ENCODE results near the gene ACYP1.
A peak's percentile ranks its signal among the peaks of the same experiment; 100 is the strongest.

The ACYP1 gene

GRCh38 chr14:75063491-75064204 lies at the start of gene ACYP1:
Gene ACYP1, minus strand, starts transcription at chr14:75064024. Its CDS starts 471 bp downstream, at chr14:75063553.
- DNase-seq = peak; percentile 84

DNA sequence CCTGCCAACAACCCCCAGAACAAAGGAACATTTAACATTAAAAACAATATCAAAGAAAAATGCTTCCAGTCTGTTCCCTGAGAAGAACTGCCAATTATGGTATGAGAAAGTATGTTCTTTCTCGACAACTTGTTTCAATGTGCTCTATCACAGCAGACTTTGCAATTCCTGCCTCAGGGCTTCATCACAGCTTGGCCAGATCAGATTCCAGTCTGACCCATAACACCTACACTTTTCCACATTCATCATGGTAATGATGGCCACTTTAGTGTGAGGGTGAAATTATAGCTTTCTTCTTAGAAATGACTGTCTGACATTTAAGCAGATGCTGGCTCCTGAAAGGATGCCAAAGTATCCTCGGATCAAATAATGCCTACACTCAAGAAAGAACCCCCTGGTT lies 46.1 kb upstream of the ACYP1 start:
- no peak for DNase-seq

DNA sequence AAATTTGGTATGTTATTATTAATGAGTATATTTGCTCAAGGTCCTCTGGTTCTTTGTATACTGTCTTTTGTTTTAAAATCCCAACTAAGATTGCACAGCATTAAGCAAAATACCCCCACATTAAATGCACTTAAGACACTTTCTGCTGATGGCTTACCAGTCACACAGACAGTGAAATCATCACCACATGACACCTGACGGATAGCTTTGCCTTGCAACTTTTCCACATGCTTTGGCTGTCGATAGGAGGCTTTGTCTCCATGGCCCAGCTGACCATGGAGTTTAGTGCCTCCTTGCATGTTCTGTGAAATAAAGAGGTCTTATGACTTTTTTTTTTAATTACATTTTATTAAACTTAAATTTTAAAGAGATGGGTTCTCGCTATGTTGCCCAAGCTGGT lies 43.4 kb upstream of the ACYP1 start:
- no peak for DNase-seq

DNA sequence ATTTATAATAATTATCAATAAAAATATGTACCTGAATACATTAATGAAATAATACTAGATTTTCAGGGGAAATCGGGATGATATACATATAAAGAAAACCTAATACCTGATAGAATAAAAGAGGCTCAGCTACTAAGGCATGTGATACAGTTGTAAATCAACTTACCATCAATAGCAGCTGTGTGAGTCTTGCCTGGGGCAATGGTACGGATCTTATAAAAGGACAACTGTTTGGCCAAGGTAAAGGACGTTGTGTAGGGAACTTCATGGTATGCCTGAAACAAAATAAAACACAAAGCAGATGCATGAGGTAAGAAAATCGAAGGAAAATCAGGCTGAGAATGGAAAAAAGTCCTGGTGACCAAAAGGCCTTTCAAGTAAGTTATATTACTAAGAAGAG lies 37.7 kb upstream of the ACYP1 start:
- DNase-seq = no peak

DNA sequence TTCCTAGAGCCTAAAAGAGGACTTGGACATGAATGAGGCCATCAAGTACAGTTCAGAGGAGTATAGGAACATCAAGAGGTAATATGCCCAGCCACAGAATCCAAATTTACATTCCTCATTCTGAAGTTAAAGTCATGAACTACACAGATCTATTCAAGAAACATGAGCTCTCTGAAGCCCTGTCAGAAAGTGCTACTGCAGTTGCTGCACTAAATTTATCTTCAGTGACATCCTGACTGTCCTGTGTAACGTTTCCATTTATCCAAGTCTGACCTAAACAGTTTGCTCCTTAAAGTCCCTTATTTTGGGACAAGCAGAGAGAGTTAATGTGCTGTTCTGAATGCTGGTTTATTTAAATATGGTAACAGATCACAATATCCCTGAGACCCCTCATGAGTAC lies 34.9 kb upstream of the ACYP1 start:
- no peak for DNase-seq

- DNase-seq = no peak
Observed at GRCh38 chr14:75098212-75098611, 34.4 kb upstream of the ACYP1 start.

DNA sequence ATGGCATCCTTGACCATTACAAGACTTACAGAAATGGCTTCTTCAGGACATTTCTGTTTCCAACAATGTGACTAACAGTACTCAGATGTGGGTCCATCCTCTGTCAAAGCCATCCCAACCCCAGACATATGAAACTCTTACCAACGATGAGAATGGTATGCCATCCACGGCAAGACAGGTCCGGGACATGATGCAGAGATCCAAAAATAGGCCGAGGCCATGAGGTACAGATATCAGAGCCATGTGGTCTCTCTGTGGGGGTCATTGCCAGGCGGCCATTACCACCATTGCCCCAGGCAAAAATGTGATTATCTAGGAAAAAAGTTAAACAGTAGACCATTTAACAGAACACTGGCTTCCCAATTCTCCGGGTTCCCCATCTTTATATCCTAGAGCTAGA lies 33.1 kb upstream of the ACYP1 start:
- no peak for DNase-seq

- no peak for DNase-seq
Observed at GRCh38 chr14:75095690-75096089, 31.9 kb upstream of the ACYP1 start.

- no peak for DNase-seq
Observed at GRCh38 chr14:75094896-75095295, 31.1 kb upstream of the ACYP1 start.

DNA sequence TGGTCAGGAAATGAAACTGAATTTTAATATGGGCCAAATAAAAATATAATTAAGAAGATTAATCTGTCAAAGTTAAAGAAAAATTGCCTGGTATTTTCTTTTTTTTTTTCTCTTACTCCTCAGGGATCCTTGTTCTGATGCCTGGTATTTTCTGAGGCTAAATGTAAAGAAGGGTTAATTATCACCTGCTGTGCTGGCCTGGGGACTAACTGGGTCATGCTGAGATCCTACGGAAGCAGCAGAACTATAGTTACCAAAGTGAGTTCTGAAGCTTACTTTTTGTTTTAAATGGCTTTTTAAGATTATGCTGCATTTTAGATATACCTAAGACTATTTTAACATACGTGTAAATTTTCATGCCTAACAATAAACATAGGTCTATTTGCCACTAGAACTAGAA lies 28.9 kb upstream of the ACYP1 start:
- no peak for DNase-seq

DNA sequence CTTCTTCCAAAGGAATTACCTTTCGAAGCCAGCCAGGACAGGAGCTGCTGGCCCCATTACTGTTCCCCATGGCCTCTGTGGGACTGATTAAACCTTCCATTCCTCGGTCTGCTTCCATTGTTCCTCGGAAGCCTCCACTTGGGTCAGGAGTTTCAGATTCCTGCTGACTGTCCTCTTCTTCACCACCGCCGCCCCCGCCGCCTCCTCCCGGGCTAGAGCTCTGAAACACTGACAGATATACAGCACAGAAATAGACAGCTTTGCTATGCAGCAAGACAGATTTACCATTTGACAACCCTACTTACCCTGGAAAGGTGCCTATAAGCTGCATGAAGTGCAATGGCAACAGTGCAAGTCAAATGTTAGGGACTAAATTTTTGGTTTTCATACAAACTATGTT lies 27.4 kb upstream of the ACYP1 start:
- no peak for DNase-seq

- DNase-seq = no peak
Observed at GRCh38 chr14:75090353-75090752, 26.5 kb upstream of the ACYP1 start.

- no peak for DNase-seq
Observed at GRCh38 chr14:75088566-75089373, 24.9 kb upstream of the ACYP1 start.

DNA sequence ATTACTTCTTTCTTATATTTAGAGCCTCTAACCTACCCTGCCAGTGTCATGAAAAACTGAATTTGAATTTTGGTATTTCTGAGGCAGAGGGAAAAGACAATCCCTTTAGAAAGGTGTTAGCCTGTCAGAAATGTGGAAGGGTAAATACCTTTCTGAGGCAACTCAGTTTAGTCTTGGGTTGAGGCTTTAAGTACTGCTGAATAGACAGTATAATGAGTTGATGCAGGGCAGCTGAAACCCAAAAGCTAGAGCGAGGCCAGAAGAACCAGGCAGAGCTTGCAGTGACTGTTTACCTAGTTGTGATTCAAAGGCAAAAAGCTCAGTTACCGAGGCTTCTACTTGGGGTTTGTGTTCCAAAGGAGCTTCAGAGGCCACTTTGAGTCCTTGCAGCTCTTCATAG lies 24.3 kb upstream of the ACYP1 start:
- no peak for DNase-seq

DNA sequence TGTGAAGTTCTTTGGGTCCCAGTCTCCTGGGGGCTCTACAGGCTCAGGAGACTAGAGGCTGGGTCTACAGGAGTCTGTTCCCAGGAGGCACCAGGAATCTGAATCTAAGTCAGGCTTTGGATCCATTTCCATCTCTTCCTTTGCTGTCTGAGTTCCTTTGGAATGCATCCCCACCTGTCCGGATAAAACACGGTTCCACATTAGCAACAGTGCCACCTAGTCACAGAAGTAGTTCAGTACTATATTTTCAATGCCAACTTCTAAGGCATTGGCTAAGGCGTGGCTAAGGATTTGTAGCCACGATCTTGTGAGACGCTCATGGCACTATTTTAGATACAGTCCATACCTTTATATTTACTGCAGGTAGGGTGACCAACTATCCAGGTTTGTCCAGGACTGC lies 20.7 kb upstream of the ACYP1 start:
- DNase-seq = no peak

- no peak for DNase-seq
Observed at GRCh38 chr14:75083271-75083670, 19.4 kb upstream of the ACYP1 start.

- no peak for DNase-seq
Observed at GRCh38 chr14:75081660-75082229, 17.9 kb upstream of the ACYP1 start.

GRCh38 chr14:75079521-75079920 lies 15.7 kb upstream of the ACYP1 start:
- DNase-seq = no peak

- no peak for DNase-seq
Observed at GRCh38 chr14:75077794-75078193, 14.0 kb upstream of the ACYP1 start.

DNA sequence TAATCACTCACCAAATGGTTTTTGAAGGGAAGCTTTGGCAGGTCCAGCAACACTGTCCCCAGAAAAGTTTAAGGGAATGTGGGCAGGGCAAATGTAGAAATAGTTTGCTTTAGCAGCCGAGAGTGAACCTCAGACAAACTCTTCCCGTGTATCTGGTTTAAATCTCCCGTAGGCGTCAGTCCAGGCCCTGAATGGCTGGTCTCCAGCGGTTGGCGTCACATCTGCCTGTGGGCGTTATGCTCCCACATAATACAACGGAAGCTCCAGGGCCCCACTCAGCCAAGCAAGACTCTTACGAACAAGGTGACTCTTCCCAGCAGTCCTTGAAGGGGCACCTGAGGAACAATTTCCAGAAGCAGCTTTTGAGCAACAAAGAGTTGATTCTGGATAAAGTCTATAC lies 6.6 kb upstream of the ACYP1 start:
- no peak for DNase-seq

GRCh38 chr14:75069811-75070145 lies 6.0 kb upstream of the ACYP1 start:
- no peak for DNase-seq

DNA sequence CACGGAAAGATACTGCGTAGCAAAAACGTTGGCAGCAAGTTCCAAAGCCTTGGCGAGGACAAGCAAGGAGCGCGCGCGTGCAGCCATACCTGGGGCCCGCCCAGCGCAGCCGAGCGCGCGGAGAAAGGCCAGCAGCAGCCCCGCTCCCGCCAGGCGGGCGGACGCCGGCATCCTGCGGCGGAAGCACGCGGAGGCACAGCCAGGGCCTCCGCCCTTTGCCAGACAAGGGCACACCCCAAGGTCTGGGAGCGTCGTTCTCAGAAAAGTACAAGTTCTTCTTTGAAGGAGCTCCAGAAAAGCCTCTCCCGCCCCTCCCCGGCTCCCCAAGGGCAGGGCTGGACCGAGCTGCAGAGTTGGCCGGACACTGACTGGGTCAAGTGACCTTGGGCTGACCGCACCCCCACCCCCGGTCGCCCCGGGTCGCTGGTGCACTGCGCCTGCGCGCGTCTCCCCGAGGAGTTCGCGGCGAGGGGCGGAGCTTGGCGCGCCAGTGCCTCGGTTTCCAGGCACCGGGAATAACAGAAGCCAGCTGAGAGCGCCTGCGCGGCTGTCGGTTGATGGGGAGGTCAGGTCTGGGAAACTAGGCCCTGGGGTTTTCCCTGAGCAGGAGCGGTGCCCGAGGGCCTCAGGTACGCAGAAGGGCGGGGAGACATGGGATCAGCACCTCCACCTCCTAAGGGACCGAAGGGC lies 5.4 kb upstream of the ACYP1 start, which contains the start of gene ZC2HC1C:
Gene ZC2HC1C, plus strand, starts transcription at position 521 of the 690 bp plus-strand sequence. CDS start 933 bp downstream, outside the sequence.
- no peak for DNase-seq

- no peak for DNase-seq
Observed at GRCh38 chr14:75068294-75069120, 4.7 kb upstream of the ACYP1 start.

Measured in GDM1 (cell line).